MCF 10A (cell line): ENCODE measurements around the gene B4GALT3. TPM values are rescaled to one million over a fixed set of nuclear protein-coding genes. Genes with fewer than 3 reads are reported as not detected.

ENCODE experiments used
- BruUV-seq: library from RNA; stranded (reverse); fragments of 400-500 nt; replicated peaks from 2 replicates; lab custom pipeline; 2021; lab: Mats Ljungman, UMichigan
- CTCF ChIA-PET: fragments of 300-600 bp; sonication (Branson Sonifier 250); formaldehyde crosslinking; extraction: SDS; loops from one replicate; lab custom pipeline; 2021; ENCODE audit warnings: antibody characterized with exemption, inconsistent platforms; lab: Yijun Ruan, JAX
- POLR2A ChIA-PET: fragments of 300-600, 350-650 bp; sonication (Branson Sonifier 250); formaldehyde crosslinking; extraction: SDS; loops from one replicate; lab custom pipeline; 2020; ENCODE audit warnings: antibody characterized with exemption, inconsistent platforms; lab: Yijun Ruan, JAX
- DNase-seq: peaks from one replicate; pipeline ENCODE4 v3.0.0-alpha.2; 2018; ENCODE audit not compliant: unreplicated experiment
- H3K27ac Mint-ChIP-seq: one replicate; pipeline ENCODE4 v1.8.0; 2022; ENCODE audit warnings: mild to moderate bottlenecking, low read depth, mixed read lengths; ENCODE audit not compliant: unreplicated experiment
- H3K27me3 Mint-ChIP-seq: one replicate; pipeline ENCODE4 v1.8.0; 2022; ENCODE audit warnings: mixed read lengths; ENCODE audit not compliant: insufficient read depth, unreplicated experiment
- H3K36me3 Mint-ChIP-seq: one replicate; pipeline ENCODE4 v1.8.0; 2022; ENCODE audit warnings: mild to moderate bottlenecking, moderate library complexity, mixed read lengths; ENCODE audit not compliant: insufficient read depth, unreplicated experiment
- H3K4me1 Mint-ChIP-seq: one replicate; pipeline ENCODE4 v1.8.0; 2022; ENCODE audit warnings: mixed read lengths; ENCODE audit not compliant: insufficient read depth, unreplicated experiment
- H3K4me3 Mint-ChIP-seq: one replicate; pipeline ENCODE4 v1.8.0; 2022; ENCODE audit warnings: mild to moderate bottlenecking, moderate library complexity, mixed read lengths; ENCODE audit not compliant: unreplicated experiment
- H3K9me3 Mint-ChIP-seq: one replicate; pipeline ENCODE4 v1.8.0; 2022; ENCODE audit warnings: mixed read lengths; ENCODE audit not compliant: unreplicated experiment
- CTCF ChIP-seq: fragments of 200-600 bp; IDR thresholded peaks from one replicate; pipeline ENCODE4 v1.8.0; 2022; ENCODE audit warnings: antibody characterized with exemption, mild to moderate bottlenecking; ENCODE audit not compliant: unreplicated experiment
- intact Hi-C: fragments of 100-400 bp; cut with micrococcal nuclease; formaldehyde crosslinking; loops from 2 replicates; pipeline ENCODE4 v1.14.1; 2022
- total RNA-seq: library from RNA; stranded (reverse); gene quantifications from 2 replicates; pipeline ENCODE4 v1.2.3, GENCODE V29; 2022

B4GALT3 gene
- total RNA-seq, 1 experiment from 2014 or later: 51.7 TPM

GRCh38 chr1:161157867-161158266 lies 19.4 kb downstream of the B4GALT3 start:
- TF ChIP-seq CTCF: no peak
- Mint-ChIP-seq H3K4me3 (no peak overlapping the region), H3K36me3 (peaks cover 38% of the 10 kb centered on the region), H3K9me3 (no peaks in the 10 kb centered on the region), H3K27ac (no peak overlapping the region), H3K4me1 (peaks cover 40% of the 10 kb centered on the region), H3K27me3 (no peaks in the 10 kb centered on the region)
- intact Hi-C loops: no loop called here
- ChIA-PET CTCF (interaction anchor here (0.6 to 2.4 kb wide), 16 partner anchors 8 to 164 kb away, joined by 3 to 26 read pairs (median 3); partner anchors contain the start of genes DEDD, NIT1, PFDN2 and PPOX), POLR2A (interaction anchor here (0.5 to 3.5 kb wide), 12 partner anchors 9 to 382 kb away, joined by 3 to 23 read pairs (median 7); partner anchors contain the start of genes B4GALT3, DEDD, F11R and NDUFS2)
- no peak for DNase-seq
- BruUV-seq: no TSS peak

GRCh38 chr1:161153682-161154337 lies 23.5 kb downstream of the B4GALT3 start, which contains the start of gene UFC1:
Gene UFC1 (plus strand): TSS chr1:161153978. CDS start chr1:161153998, 20 bp downstream.
- H3K4me3 Mint-ChIP-seq: peak within 1 kb of the TSS; percentile 92
- TF ChIP-seq CTCF: no peak
- H3K9me3 Mint-ChIP-seq: no peaks in the 10 kb centered on the region
- peaks cover 24% of the 10 kb centered on the region for H3K36me3 Mint-ChIP-seq
- BruUV-seq: TSS peak; percentile 96
- peaks cover 18% of the 10 kb centered on the region for H3K4me1 Mint-ChIP-seq
- H3K27me3 Mint-ChIP-seq: no peaks in the 10 kb centered on the region
- intact Hi-C loops: no loop called here
- peak; percentile 94 for DNase-seq
- peak within 1 kb of the TSS; percentile 100 for H3K27ac Mint-ChIP-seq
- ChIA-PET POLR2A (interaction anchor here (0.6 to 9.6 kb wide), 20 partner anchors 8 to 648 kb away, joined by 3 to 210 read pairs (median 6); partner anchors contain the start of genes B4GALT3, DEDD, F11R and NDUFS2), CTCF (interaction anchor here (0.6 to 2.2 kb wide), 6 partner anchors 12 to 1053 kb away, joined by 3 to 5 read pairs (median 3); partner anchors contain the start of genes PFDN2 and PPOX)

GRCh38 chr1:161153176-161153575 lies 24.1 kb downstream of the B4GALT3 start:
- POLR2A ChIA-PET: interaction anchor here (0.6 to 9.6 kb wide), 20 partner anchors 9 to 648 kb away, joined by 3 to 210 read pairs (median 6); partner anchors contain the start of genes B4GALT3, DEDD, F11R and NDUFS2
- CTCF ChIA-PET: interaction anchor here (0.6 to 2.2 kb wide), 4 partner anchors 13 to 65 kb away, joined by 3 to 5 read pairs (median 4); partner anchors contain the start of gene PPOX
- no TSS peak for BruUV-seq

More at GRCh38 chr1:161153176-161153575, 24.1 kb downstream of the B4GALT3 start:
- no peak for DNase-seq
- peaks cover 12% of the 10 kb centered on the region for H3K4me1 Mint-ChIP-seq
- H3K9me3 Mint-ChIP-seq: no peaks in the 10 kb centered on the region
- no peak for TF ChIP-seq CTCF
- peaks cover 19% of the 10 kb centered on the region for H3K36me3 Mint-ChIP-seq
- peak overlapping the region; percentile 100 for H3K27ac Mint-ChIP-seq
- intact Hi-C loops: no loop called here
- peak overlapping the region; percentile 92 for H3K4me3 Mint-ChIP-seq
- no peaks in the 10 kb centered on the region for H3K27me3 Mint-ChIP-seq
